Neural progenitor cell (in vitro differentiated cells): ENCODE measurements around the gene NEK1.

Experiments
- CTCF ChIP-seq: fragments of 200-600 bp; sonication (generic); IDR thresholded peaks from 2 replicates; pipeline ENCODE4 v1.5.1; 2017; ENCODE audit warnings: antibody characterized with exemption, mild to moderate bottlenecking
- EZH2phosphoT487 ChIP-seq: fragments of 200-600 bp; sonication (generic); IDR thresholded peaks from 2 replicates; pipeline ENCODE4 v1.6.1; 2017; ENCODE audit warnings: antibody characterized with exemption

- TF ChIP-seq CTCF (no peak), EZH2phosphoT487 (no peak)
Observed at GRCh38 chr4:169416997-169417396, 195.4 kb downstream of the NEK1 start.
